Ecto neural progenitor cell (in vitro differentiated cells): ENCODE results near the gene CELF6.
"Not testable (repeated sequence)": the region's sequence is repeated elsewhere in the genome, so short reads cannot be mapped to it uniquely, and the experiment has no call there.

ENCODE experiments used
- DNase-seq: peaks from one replicate; pipeline ENCODE4 v3.0.0-alpha.2; 2018; ENCODE audit warnings: low spot score

CELF6 gene

GRCh38 chr15:72315706-72316370, 4.1 kb downstream of the CELF6 start:
- no peak for DNase-seq

- DNase-seq, result no peak
These were observed 6.1 kb downstream of the CELF6 start for GRCh38 chr15:72313881-72314280.

GRCh38 chr15:72313448-72313840, 6.5 kb downstream of the CELF6 start:
- no peak for DNase-seq

- DNase-seq, result peak; percentile 76
These were observed 7.1 kb downstream of the CELF6 start for GRCh38 chr15:72312605-72313447.

DNA sequence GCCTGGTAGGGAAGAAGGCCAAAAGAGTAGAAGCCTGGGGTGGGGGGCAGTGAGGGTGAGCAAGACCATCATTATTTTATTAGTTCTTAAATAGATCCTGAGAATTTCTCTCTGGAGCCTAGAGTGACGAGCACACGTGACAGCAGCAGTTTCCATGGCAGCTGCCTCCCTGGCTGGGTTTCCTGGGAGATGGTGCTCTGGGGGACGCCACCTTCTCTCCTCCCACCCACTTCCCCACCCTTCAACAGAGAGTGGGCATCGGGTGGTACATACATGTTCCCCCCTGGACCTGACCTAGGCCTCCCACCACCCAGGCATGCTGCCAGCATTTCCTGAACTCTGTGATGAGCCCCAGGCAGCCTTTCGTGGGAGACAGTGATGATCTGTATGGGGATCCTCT, 12.9 kb downstream of the CELF6 start:
- no peak for DNase-seq

GRCh38 chr15:72306211-72306785, 13.7 kb downstream of the CELF6 start:
- no peak for DNase-seq

GRCh38 chr15:72304596-72304995, 15.4 kb downstream of the CELF6 start:
- no peak for DNase-seq

- DNase-seq, result no peak
These were observed 17.0 kb downstream of the CELF6 start for GRCh38 chr15:72302955-72303354.

GRCh38 chr15:72289597-72290325, 30.2 kb downstream of the CELF6 start:
- no peak for DNase-seq

GRCh38 chr15:72288796-72289596, 31.0 kb downstream of the CELF6 start:
- no peak for DNase-seq

DNA sequence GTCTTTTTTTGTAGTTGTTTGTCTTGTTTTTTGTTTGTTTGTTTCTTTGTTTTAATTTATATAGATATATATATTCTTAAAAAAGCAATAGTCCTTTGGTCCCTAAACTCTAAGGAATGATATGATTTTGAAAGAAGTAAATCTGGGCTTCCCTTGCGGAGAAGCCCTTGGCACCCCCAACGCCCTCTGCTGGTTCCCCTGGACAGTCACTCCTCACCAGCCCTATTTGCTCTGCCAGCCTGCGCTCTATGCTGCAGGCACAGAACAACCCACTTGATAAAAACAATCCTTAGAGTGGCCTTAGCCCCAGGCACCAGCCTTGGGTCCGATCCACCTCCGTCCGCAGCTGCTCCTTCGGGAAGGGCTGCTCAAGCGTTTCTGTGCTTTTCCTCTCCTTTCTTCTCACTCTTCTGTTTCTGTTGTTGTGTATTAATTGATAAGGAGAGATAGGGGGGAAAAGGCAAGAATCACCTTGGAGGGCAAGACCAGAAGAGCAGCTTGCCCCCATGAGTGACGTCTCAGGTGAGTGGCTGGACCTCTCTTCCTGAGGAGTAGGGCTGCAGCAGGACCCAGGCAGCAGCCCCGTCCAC, 33.9 kb downstream of the CELF6 start:
- peak; percentile 60 for DNase-seq

- no peak for DNase-seq
These were observed 34.6 kb downstream of the CELF6 start for GRCh38 chr15:72285402-72285801.

DNA sequence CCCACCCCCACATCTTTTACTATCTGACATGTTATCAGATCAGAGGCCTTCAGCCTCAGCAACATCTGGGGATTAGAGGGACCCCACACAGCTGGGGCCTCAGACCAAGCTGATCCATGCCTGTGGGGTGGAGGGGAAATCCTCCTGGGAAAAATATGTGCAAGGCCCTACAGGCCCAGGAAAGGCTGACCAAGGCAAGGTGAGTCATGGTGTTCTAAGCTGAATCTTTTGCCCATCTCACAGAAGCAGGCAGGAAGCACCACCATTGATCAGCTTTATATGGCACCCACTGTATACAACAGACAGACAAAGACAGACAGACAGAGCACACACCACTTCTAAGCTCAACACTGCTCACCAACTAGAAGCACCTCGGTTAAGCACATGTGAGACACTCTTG, 35.2 kb downstream of the CELF6 start:
- no peak for DNase-seq

GRCh38 chr15:72281713-72282112, 38.2 kb downstream of the CELF6 start:
- DNase-seq, result no peak

DNA sequence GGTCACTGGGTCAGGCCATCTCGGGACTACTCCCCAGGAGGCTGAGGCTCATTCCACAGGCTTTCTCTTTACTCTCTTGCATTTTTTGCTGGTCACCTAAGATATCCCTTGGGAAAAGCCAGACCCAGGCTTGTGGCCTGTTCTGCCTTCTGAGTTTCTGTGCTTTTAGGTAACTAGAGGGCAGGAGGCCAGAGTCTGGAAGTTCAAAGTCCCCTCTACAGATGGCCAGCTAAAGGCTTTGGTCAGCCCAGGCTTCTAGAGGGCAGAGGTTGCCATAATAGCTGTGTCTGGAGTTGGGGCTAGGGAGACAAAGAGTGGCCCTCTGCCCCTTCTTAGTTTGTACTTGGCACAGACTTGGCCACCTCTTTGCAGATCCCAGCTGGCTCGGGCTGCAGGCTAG, 39.2 kb downstream of the CELF6 start:
- no peak for DNase-seq

GRCh38 chr15:72278737-72279136, 41.2 kb downstream of the CELF6 start:
- no peak for DNase-seq

DNA sequence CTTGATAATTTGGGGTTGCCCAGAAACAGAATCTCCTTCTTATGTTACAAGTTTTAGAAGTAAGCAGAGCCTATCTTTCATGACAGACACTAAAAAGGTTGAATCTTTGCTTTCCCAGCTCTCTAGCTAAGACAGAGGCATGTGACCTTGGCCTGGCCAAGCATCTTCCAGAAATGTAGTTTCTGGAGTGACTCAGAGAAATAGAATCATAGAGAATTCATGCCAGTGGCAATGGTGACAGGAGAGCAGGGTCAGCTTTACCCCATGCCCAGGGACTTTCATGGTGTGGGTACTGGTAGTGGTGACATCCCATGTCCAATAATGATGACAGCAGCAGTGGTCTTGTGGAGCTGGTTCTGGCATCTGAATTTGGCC, 43.6 kb downstream of the CELF6 start:
- DNase-seq, result no peak

GRCh38 chr15:72275635-72276325, 44.2 kb downstream of the CELF6 start:
- not testable (repeated sequence) for DNase-seq

DNA sequence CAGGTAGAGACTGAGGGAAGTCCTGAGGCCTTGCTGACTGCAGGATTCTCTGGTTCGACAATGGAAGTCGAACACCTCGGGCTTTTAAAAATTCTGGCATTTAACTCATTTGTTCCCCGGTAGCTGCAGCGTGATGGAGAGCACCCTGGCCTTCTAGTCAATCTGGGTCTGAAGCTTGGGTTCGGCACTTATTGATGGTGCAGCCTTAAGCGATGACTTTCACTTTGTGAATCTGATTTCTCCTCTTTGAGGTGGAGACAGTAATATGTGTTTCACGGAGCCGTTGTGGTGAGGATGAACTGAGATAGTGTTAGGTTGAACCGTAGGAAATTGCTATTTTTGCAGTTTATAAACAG, 47.0 kb downstream of the CELF6 start:
- DNase-seq, result no peak

DNA sequence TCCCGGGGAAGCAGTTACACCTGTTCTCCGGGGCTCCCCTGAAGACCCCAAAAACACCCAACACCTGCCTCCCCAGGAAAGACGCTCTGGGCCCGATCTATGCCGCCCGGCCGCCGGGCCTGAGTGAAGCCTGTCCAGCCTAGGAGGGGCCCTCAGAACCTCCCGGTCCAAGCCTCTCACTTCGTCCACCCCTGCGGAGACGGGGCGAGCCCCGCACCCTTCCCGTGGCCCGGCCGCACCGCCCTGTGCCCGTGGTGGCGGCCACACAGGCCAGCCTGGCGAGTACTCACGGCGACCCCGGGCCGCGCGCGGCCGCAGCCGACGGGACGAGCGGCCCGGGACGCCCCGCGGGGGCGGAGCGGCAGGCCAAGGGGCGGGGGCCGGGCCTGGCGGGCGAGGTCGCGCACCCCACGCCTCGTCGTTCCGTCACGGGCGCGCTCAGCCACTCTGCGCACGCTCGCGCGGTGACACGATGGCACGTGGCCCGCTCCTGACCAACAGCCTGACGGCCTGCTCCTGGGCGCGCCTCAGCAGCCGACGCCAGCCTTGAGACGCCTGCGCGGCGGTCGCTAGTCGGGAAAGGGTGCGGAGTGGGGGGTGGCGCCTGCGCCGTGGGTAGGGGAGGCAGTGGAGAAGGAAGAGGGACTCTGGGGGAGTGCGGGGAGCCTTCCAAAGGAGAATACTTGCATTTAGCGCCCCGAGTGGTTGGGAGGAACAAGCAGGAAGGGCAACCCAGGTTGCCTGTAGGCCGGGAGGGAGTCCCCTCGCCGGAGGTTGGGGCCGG, 47.6 kb downstream of the CELF6 start, which contains the start of gene PARP6:
PARP6 (minus strand) TSS at position 342 of the 784 bp plus-strand sequence. CDS start 5,077 bp downstream, outside the sequence.
- DNase-seq, result peak; percentile 98
